Measurements from ENCODE around the gene SLC17A6.

SLC17A6 gene

DNA sequence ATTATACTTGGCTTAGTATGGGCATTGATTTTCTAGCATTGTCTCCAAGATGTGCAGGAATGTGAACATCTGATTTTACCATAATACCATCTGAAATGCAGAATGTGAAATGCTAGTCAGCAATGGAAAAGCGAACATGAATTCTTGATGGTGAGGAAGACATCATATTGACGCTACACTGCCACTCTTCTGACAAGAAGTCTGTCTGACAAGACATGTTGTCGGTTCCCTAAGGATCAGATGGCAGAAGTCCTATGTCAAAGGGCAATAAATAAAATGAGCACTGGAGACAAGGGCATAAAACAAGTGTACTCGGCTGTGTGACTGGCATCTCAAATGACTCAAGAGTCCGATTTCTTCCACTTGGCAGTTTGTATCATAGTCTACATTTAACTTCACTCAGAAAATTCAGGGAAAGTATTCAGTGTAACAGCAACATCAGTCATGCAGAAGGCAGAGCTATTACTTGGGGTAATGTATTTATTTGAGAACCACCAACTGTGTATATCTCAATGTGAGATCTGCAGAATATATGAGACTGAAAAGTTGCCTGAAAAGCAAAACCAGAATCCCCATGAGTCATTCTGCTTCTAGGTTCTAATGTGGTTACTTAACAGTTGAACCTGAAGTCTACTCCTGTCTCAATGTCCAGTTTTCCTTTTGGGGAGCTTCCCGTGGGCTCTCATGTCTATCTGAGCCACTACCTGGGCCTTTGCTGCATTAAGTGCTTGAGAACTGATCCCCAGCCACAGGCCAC is 51.5 kb downstream of the SLC17A6 start:
- Histone ChIP-seq H3K4me1 (ENCODE audit: control insufficient read depth in 1 of 2, insufficient read depth in 2 of 2, low read length in 2 of 2) (no peaks in the 10 kb centered on the region), H3K9ac (ENCODE audit: low read depth in 1 of 2, low read length in 2 of 2) (no peak overlapping the region), H3K27me3 (ENCODE audit: control insufficient read depth in 1 of 2, insufficient read depth in 2 of 2, low read length in 2 of 2) (no peaks in the 10 kb centered on the region), H3K27ac (ENCODE audit: low read depth, low read length) (no peak overlapping the region), H3K9me3 (ENCODE audit: control insufficient read depth in 1 of 2, low read length in 2 of 2) (no peaks in the 10 kb centered on the region), H3K36me3 (ENCODE audit: control insufficient read depth in 1 of 2, insufficient read depth in 2 of 2, low read length in 2 of 2) (no peaks in the 10 kb centered on the region), H3K4me3 (ENCODE audit: low read depth in 1 of 2, low read length in 2 of 2) (no peak overlapping the region)

- no peak overlapping the region for H3K4me3 ChIP-seq (ENCODE audit: low read depth in 1 of 2, low read length in 2 of 2)
- H3K36me3 ChIP-seq (ENCODE audit: control insufficient read depth in 1 of 2, insufficient read depth in 2 of 2, low read length in 2 of 2) = no peaks in the 10 kb centered on the region
- H3K9me3 ChIP-seq (ENCODE audit: control insufficient read depth in 1 of 2, low read length in 2 of 2) = no peaks in the 10 kb centered on the region
- H3K9ac ChIP-seq (ENCODE audit: low read depth in 1 of 2, low read length in 2 of 2) = no peak overlapping the region
- H3K4me1 ChIP-seq (ENCODE audit: control insufficient read depth in 1 of 2, insufficient read depth in 2 of 2, low read length in 2 of 2) = no peaks in the 10 kb centered on the region
- H3K27me3 ChIP-seq (ENCODE audit: control insufficient read depth in 1 of 2, insufficient read depth in 2 of 2, low read length in 2 of 2) = no peaks in the 10 kb centered on the region
- no peak overlapping the region for H3K27ac ChIP-seq (ENCODE audit: low read depth, low read length)
These were observed 52.1 kb downstream of the SLC17A6 start for GRCh38 chr11:22390283-22390655.

DNA sequence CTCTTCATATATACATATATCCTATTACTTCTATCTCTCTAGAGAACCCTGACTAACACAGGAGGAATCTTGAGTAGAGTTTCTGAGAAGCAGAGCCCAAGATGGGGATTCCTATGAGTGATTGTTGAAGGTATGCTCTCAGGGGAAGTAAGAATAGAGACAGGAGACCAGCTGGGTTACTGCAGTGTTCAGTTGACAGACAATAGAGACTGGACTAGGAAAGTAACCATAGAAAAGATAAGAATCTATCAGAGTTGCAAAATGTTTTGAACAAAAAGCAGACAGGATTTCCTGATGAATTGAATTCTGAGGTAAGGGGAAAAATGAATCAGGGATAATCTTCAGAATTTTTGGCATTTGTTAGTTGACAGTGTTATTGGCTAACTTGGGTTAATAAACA is 54.4 kb downstream of the SLC17A6 start:
- Histone ChIP-seq H3K4me1 (ENCODE audit: control insufficient read depth in 1 of 2, insufficient read depth in 2 of 2, low read length in 2 of 2) (no peaks in the 10 kb centered on the region), H3K9me3 (ENCODE audit: control insufficient read depth in 1 of 2, low read length in 2 of 2) (no peaks in the 10 kb centered on the region), H3K4me3 (ENCODE audit: low read depth in 1 of 2, low read length in 2 of 2) (no peak overlapping the region), H3K36me3 (ENCODE audit: control insufficient read depth in 1 of 2, insufficient read depth in 2 of 2, low read length in 2 of 2) (no peaks in the 10 kb centered on the region), H3K27me3 (ENCODE audit: control insufficient read depth in 1 of 2, insufficient read depth in 2 of 2, low read length in 2 of 2) (no peaks in the 10 kb centered on the region), H3K27ac (ENCODE audit: low read depth, low read length) (no peak overlapping the region), H3K9ac (ENCODE audit: low read depth in 1 of 2, low read length in 2 of 2) (no peak overlapping the region)

DNA sequence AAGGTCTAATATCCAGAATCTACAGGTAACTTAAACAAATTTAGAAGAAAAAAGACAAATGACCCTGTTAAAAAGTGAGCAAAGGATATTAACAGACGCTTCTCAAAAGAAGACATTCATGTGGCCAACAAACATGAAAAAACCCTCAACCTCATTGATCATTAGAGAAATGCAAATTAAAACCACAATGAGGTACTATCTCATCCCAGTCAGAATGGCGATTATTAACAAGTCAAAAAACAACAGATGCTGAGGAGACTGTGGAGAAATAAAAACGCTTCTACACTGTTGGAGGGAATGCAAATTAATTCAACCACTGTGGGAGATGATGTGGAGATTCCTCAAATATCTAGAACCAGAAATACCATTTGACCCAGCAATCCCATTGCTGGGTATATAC is 67.2 kb downstream of the SLC17A6 start:
- H3K9ac ChIP-seq (ENCODE audit: low read depth in 1 of 2, low read length in 2 of 2) = no peak overlapping the region
- H3K36me3 ChIP-seq (ENCODE audit: control insufficient read depth in 1 of 2, insufficient read depth in 2 of 2, low read length in 2 of 2) = no peaks in the 10 kb centered on the region
- no peak overlapping the region for H3K4me3 ChIP-seq (ENCODE audit: low read depth in 1 of 2, low read length in 2 of 2)
- no peaks in the 10 kb centered on the region for H3K4me1 ChIP-seq (ENCODE audit: control insufficient read depth in 1 of 2, insufficient read depth in 2 of 2, low read length in 2 of 2)
- no peak overlapping the region for H3K27ac ChIP-seq (ENCODE audit: low read depth, low read length)
- no peaks in the 10 kb centered on the region for H3K9me3 ChIP-seq (ENCODE audit: control insufficient read depth in 1 of 2, low read length in 2 of 2)
- no peaks in the 10 kb centered on the region for H3K27me3 ChIP-seq (ENCODE audit: control insufficient read depth in 1 of 2, insufficient read depth in 2 of 2, low read length in 2 of 2)

DNA sequence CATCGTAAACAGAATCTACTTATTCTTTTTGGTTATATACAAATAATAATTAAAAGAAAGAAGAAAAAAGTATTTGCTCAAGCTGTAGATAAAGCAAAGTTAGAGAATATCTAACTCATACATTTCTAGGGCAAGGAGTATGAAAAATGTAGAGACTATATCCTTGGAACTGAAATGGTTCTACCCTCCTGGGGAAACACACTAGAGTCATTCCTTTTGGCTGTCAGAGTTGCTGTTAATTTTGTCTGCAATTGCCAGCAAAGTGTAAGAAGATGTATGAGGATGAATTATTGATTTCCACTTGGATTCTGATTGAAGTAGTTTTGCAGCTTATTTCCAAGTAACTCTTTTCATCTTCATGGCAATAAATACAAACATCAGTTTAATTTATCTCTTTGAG is 69.1 kb downstream of the SLC17A6 start:
- no peaks in the 10 kb centered on the region for H3K4me1 ChIP-seq (ENCODE audit: control insufficient read depth in 1 of 2, insufficient read depth in 2 of 2, low read length in 2 of 2)
- H3K36me3 ChIP-seq (ENCODE audit: control insufficient read depth in 1 of 2, insufficient read depth in 2 of 2, low read length in 2 of 2) = no peaks in the 10 kb centered on the region
- H3K9me3 ChIP-seq (ENCODE audit: control insufficient read depth in 1 of 2, low read length in 2 of 2) = no peaks in the 10 kb centered on the region
- no peak overlapping the region for H3K27ac ChIP-seq (ENCODE audit: low read depth, low read length)
- no peak overlapping the region for H3K9ac ChIP-seq (ENCODE audit: low read depth in 1 of 2, low read length in 2 of 2)
- H3K4me3 ChIP-seq (ENCODE audit: low read depth in 1 of 2, low read length in 2 of 2) = no peak overlapping the region
- no peaks in the 10 kb centered on the region for H3K27me3 ChIP-seq (ENCODE audit: control insufficient read depth in 1 of 2, insufficient read depth in 2 of 2, low read length in 2 of 2)

DNA sequence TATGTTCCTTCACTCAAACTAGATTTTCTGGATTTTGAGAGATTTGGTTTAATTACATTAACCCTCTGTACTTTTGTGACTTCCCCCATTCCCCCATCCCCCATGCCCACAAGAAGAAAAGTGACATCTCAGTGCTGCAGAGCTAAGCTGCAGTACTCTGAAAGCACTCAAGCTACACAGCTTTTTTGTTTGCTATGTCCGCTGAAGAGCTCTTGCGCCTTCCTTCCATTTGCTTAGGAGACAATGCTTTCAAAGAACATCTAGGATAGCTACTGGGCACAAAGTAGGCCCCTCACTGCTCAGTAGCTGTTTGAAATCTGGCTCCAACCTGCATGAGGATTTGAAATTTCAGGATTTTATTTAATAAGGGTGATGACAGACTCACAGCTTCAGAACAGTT is 69.7 kb downstream of the SLC17A6 start:
- Histone ChIP-seq H3K4me3 (ENCODE audit: low read depth in 1 of 2, low read length in 2 of 2) (no peak overlapping the region), H3K4me1 (ENCODE audit: control insufficient read depth in 1 of 2, insufficient read depth in 2 of 2, low read length in 2 of 2) (no peaks in the 10 kb centered on the region), H3K9me3 (ENCODE audit: control insufficient read depth in 1 of 2, low read length in 2 of 2) (no peaks in the 10 kb centered on the region), H3K36me3 (ENCODE audit: control insufficient read depth in 1 of 2, insufficient read depth in 2 of 2, low read length in 2 of 2) (no peaks in the 10 kb centered on the region), H3K27ac (ENCODE audit: low read depth, low read length) (no peak overlapping the region), H3K9ac (ENCODE audit: low read depth in 1 of 2, low read length in 2 of 2) (no peak overlapping the region), H3K27me3 (ENCODE audit: control insufficient read depth in 1 of 2, insufficient read depth in 2 of 2, low read length in 2 of 2) (no peaks in the 10 kb centered on the region)

DNA sequence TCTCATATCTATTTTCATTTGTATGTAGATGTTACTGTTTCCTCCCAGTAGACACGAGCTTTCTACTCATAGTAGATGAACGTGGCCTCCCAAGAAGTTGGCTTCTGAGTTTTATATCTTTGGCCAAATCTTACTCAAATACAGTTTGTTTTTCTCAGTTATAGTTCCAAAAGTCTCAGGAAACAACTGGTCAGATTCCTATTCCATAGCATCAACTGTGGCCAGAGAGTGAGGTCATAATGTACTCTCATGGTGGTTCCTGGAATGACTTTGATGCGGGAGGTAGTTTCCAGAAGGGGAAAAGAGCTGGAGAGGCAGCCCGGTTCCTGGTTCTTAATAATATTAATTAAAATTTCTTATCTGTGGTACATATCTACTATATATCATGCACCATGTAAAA is 77.3 kb downstream of the SLC17A6 start:
- Histone ChIP-seq H3K27me3 (ENCODE audit: control insufficient read depth in 1 of 2, insufficient read depth in 2 of 2, low read length in 2 of 2) (no peaks in the 10 kb centered on the region), H3K27ac (ENCODE audit: low read depth, low read length) (no peak overlapping the region), H3K9me3 (ENCODE audit: control insufficient read depth in 1 of 2, low read length in 2 of 2) (no peaks in the 10 kb centered on the region), H3K4me1 (ENCODE audit: control insufficient read depth in 1 of 2, insufficient read depth in 2 of 2, low read length in 2 of 2) (no peaks in the 10 kb centered on the region), H3K4me3 (ENCODE audit: low read depth in 1 of 2, low read length in 2 of 2) (no peak overlapping the region), H3K9ac (ENCODE audit: low read depth in 1 of 2, low read length in 2 of 2) (no peak overlapping the region), H3K36me3 (ENCODE audit: control insufficient read depth in 1 of 2, insufficient read depth in 2 of 2, low read length in 2 of 2) (no peaks in the 10 kb centered on the region)

DNA sequence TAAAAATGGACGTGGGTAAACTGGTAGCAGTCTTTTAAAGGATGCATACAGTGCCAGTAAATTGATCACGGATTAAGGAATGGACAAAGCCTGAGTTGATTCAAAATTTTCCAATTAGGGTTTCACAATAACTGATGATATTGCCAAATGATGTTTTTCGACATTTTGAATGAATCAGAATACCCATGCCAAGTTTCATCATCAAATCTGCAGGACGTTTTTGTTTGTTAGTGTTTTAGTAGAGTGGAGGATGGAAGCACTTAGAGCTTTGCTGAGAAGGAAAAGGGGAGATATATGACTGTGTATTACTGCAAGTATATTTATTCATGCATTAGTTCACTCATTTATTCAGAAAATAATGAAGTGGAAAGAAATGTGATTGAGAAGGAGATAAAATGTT is 78.3 kb downstream of the SLC17A6 start:
- H3K27ac ChIP-seq (ENCODE audit: low read depth, low read length) = no peak overlapping the region
- no peak overlapping the region for H3K4me3 ChIP-seq (ENCODE audit: low read depth in 1 of 2, low read length in 2 of 2)
- H3K36me3 ChIP-seq (ENCODE audit: control insufficient read depth in 1 of 2, insufficient read depth in 2 of 2, low read length in 2 of 2) = no peaks in the 10 kb centered on the region
- H3K4me1 ChIP-seq (ENCODE audit: control insufficient read depth in 1 of 2, insufficient read depth in 2 of 2, low read length in 2 of 2) = no peaks in the 10 kb centered on the region
- no peaks in the 10 kb centered on the region for H3K9me3 ChIP-seq (ENCODE audit: control insufficient read depth in 1 of 2, low read length in 2 of 2)
- H3K27me3 ChIP-seq (ENCODE audit: control insufficient read depth in 1 of 2, insufficient read depth in 2 of 2, low read length in 2 of 2) = no peaks in the 10 kb centered on the region
- H3K9ac ChIP-seq (ENCODE audit: low read depth in 1 of 2, low read length in 2 of 2) = no peak overlapping the region

DNA sequence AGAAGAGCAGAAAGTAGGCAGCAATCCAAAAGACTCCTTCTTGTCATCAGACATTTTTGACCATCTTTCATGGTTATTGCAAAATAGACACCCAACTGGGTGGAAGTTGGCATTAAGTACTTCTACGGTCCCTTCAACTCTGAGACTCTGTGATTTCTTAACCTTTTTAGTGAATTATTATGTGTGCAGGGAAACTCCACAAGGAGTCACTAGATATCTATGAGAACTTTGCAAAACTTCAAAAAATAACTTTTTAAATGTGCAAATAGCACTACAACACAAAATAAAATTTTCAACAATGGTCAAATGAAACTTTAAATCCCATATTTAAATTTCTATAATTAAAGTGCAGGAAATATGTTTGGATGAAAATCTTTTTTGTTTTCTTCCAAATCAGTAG is 88.7 kb downstream of the SLC17A6 start:
- Histone ChIP-seq H3K27me3 (ENCODE audit: control insufficient read depth in 1 of 2, insufficient read depth in 2 of 2, low read length in 2 of 2) (peaks cover 0 to under 1% of the 10 kb centered on the region in 2 donors), H3K9me3 (ENCODE audit: control insufficient read depth in 1 of 2, low read length in 2 of 2) (no peaks in the 10 kb centered on the region), H3K4me1 (ENCODE audit: control insufficient read depth in 1 of 2, insufficient read depth in 2 of 2, low read length in 2 of 2) (no peaks in the 10 kb centered on the region), H3K36me3 (ENCODE audit: control insufficient read depth in 1 of 2, insufficient read depth in 2 of 2, low read length in 2 of 2) (no peaks in the 10 kb centered on the region), H3K9ac (ENCODE audit: low read depth in 1 of 2, low read length in 2 of 2) (no peak overlapping the region), H3K27ac (ENCODE audit: low read depth, low read length) (no peak overlapping the region), H3K4me3 (ENCODE audit: low read depth in 1 of 2, low read length in 2 of 2) (no peak overlapping the region)

All from duodenal mucosa (tissue), 2 donors.